Esophagus muscularis mucosa (tissue), 4 donors: Measurements from ENCODE around the gene NXNL2. TPM values are rescaled to one million over a fixed set of nuclear protein-coding genes. Genes with fewer than 3 reads are reported as not detected.
A peak's percentile ranks its signal among the peaks of the same experiment; 100 is the strongest.

Experiments
- DNase-seq: peaks from one replicate; pipeline ENCODE4 v3.0.0-alpha.2; 2017; ENCODE audit errors: extremely low spot score
- H3K27ac ChIP-seq, 4 donors: fragments of 200-600 bp; sonication (generic); replicated peaks in 1 of 4; 1 replicate in 3 of 4; 2 replicates in 1 of 4; pipeline ENCODE4 v1.5.1; 2016 to 2019; ENCODE audit warnings: mild to moderate bottlenecking in 1 of 4
- H3K27me3 ChIP-seq, 4 donors: fragments of 200-600 bp; sonication (generic); one replicate each; pipeline versions ENCODE4 v1.5.1 to v1.6.0; 2016 to 2019
- H3K36me3 ChIP-seq, 4 donors: fragments of 200-600 bp; sonication (generic); one replicate each; pipeline ENCODE4 v1.5.1; 2016 to 2019
- H3K4me1 ChIP-seq, 4 donors: fragments of 200-600 bp; sonication (generic); one replicate each; pipeline ENCODE4 v1.5.1; 2016 to 2019
- H3K4me3 ChIP-seq, 4 donors: fragments of 200-600 bp; sonication (generic); 1 replicate in 2 of 4; 2 replicates in 2 of 4; pipeline ENCODE4 v1.5.1; 2016 to 2019; ENCODE audit warnings: mild to moderate bottlenecking in 4 of 4, moderate library complexity in 1 of 4
- H3K9me3 ChIP-seq, 4 donors: fragments of 200-600 bp; sonication (generic); 1 replicate in 3 of 4; 2 replicates in 1 of 4; pipeline ENCODE4 v1.5.1; 2016 to 2019
- CTCF ChIP-seq, 3 experiments: fragments of 200-600 bp in 2 of 3; fragments of 450-650 bp in 1 of 3; sonication (generic) in 2 of 3; IDR thresholded peaks; one replicate each; pipeline ENCODE4 v1.5.1; 2017 to 2019; ENCODE audit warnings: antibody characterized with exemption in 3 of 3, mild to moderate bottlenecking in 2 of 3, moderate library complexity in 1 of 3
- EP300 ChIP-seq: sonication (generic); formaldehyde crosslinking; IDR thresholded peaks from one replicate; pipeline ENCODE4 v1.6.1; 2017; ENCODE audit warnings: antibody characterized with exemption
- POLR2A ChIP-seq: fragments of 450-650 bp; IDR thresholded peaks from one replicate; pipeline ENCODE4 v1.6.1; 2017; ENCODE audit warnings: antibody characterized with exemption, moderate library complexity, mild to moderate bottlenecking, low read depth
- POLR2AphosphoS5 ChIP-seq, 2 donors: sonication (generic); formaldehyde crosslinking; IDR thresholded peaks; one replicate each; pipeline ENCODE4 v1.6.1; 2017; ENCODE audit warnings: antibody characterized with exemption in 2 of 2
- WGBS: methylation state at CpG from one replicate; pipeline ENCODE4 v1.1.5; 2018; 5-methylcytosine and 5-hydroxymethylcytosine counted together
- intact Hi-C: fragments of 100-400 bp; cut with DNase I; formaldehyde crosslinking; loops from one replicate; pipeline ENCODE4 v1.15.1; 2023
- total RNA-seq, 4 donors: library from RNA; depleted of rRNA; stranded (reverse); fragments of >200 nt; gene quantifications; one replicate each; pipeline versions ENCODE4 v1.1.0 to v1.2.1, GENCODE V29; 2016

NXNL2 gene
- total RNA-seq, 4 donors from 2014 or later: 0.83 to 4.5 (median 1.3) TPM

GRCh38 chr9:88529496-88529895, 5.5 kb upstream of the NXNL2 start:
- no peak for DNase-seq
- Histone ChIP-seq H3K4me1 (peaks cover 0 to 34% (median 11%) of the 10 kb centered on the region in 4 donors), H3K9me3 (no peaks in the 10 kb centered on the region), H3K4me3 (no peak overlapping the region), H3K27me3 (peaks cover 0 to 4% (median 0%) of the 10 kb centered on the region in 4 donors), H3K27ac (peak overlapping the region in 2 of 4 donors; percentile 14 to 24), H3K36me3 (no peaks in the 10 kb centered on the region)
- no peak for TF ChIP-seq EP300
- TF ChIP-seq POLR2AphosphoS5 (IDR thresholded peaks at IDR 0.05): no peak
- TF ChIP-seq POLR2A: no peak
- TF ChIP-seq CTCF (IDR thresholded peaks at IDR 0.05): no peak
- 88% methylated on average over 6 of the region's 6 CpGs for WGBS
- intact Hi-C loops: loop anchor here (5.0 kb wide), 1 partner anchor 52 kb away; no protein-coding TSS in a partner anchor

GRCh38 chr9:88530051-88530450, 4.9 kb upstream of the NXNL2 start:
- H3K27ac ChIP-seq: peak overlapping the region in 2 of 4 donors; percentile 40 to 50
- WGBS: 83% methylated on average over 1 of the region's 1 CpG
- no peaks in the 10 kb centered on the region for H3K9me3 ChIP-seq
- H3K4me3 ChIP-seq: no peak overlapping the region
- peaks cover under 1 to 39% (median 15%) of the 10 kb centered on the region in 4 donors for H3K4me1 ChIP-seq
- no peak for DNase-seq
- intact Hi-C loops: loop anchor here (5.0 kb wide), 1 partner anchor 143 kb away; the partner anchor contains the start of gene SPIN1
- TF ChIP-seq POLR2A: no peak
- no peak for TF ChIP-seq EP300
- TF ChIP-seq CTCF (IDR thresholded peaks at IDR 0.05): no peak
- TF ChIP-seq POLR2AphosphoS5 (IDR thresholded peaks at IDR 0.05): no peak
- no peaks in the 10 kb centered on the region for H3K36me3 ChIP-seq
- peaks cover 0 to 4% (median 0%) of the 10 kb centered on the region in 4 donors for H3K27me3 ChIP-seq

- Histone ChIP-seq H3K4me1 (peaks cover 11 to 58% (median 27%) of the 10 kb centered on the region in 4 donors), H3K27ac (no peak overlapping the region), H3K4me3 (no peak overlapping the region), H3K9me3 (no peaks in the 10 kb centered on the region), H3K36me3 (no peaks in the 10 kb centered on the region), H3K27me3 (peaks cover 0 to 4% (median 0%) of the 10 kb centered on the region in 4 donors)
- TF ChIP-seq EP300 (no peak), CTCF (IDR thresholded peaks at IDR 0.05) (no peak), POLR2A (no peak), POLR2AphosphoS5 (IDR thresholded peaks at IDR 0.05) (no peak)
- WGBS: 63% methylated on average over 26 of the region's 31 CpGs
- DNase-seq: no peak
- intact Hi-C loops: loop anchor here (5.0 kb wide), 1 partner anchor 145 kb away; the partner anchor contains the start of gene SPIN1
Measured at GRCh38 chr9:88531920-88532698, 2.9 kb upstream of the NXNL2 start.

- H3K4me3 ChIP-seq: peak overlapping the region; percentile 61 to 73 (median 62)
- no peaks in the 10 kb centered on the region for H3K9me3 ChIP-seq
- TF ChIP-seq POLR2AphosphoS5 (IDR thresholded peaks at IDR 0.05): no peak
- peak in 1 of 3 experiments; percentile 22 for TF ChIP-seq CTCF (IDR thresholded peaks at IDR 0.05)
- no peak for TF ChIP-seq EP300
- no peak for TF ChIP-seq POLR2A
- intact Hi-C loops: loop anchor here (5.0 kb wide), 1 partner anchor 147 kb away; the partner anchor contains the start of gene SPIN1
- peak overlapping the region; percentile 75 to 92 (median 84) for H3K27ac ChIP-seq
- DNase-seq: no peak
- H3K36me3 ChIP-seq: no peaks in the 10 kb centered on the region
- H3K4me1 ChIP-seq: peaks cover 11 to 64% (median 29%) of the 10 kb centered on the region in 4 donors
- H3K27me3 ChIP-seq: peaks cover 0 to 4% (median 0%) of the 10 kb centered on the region in 4 donors
- WGBS: 2% methylated on average over 41 of the region's 41 CpGs
Measured at GRCh38 chr9:88533951-88534455, 975 bp upstream of the NXNL2 start.
